MM.1S (cell line): ENCODE data around the gene GDAP2.

Experiments used
- DNase-seq: peaks from one replicate; pipeline ENCODE4 v3.0.0-alpha.2; 2015
- H2AFZ ChIP-seq: fragments of 300-600 bp; sonication (generic); 2 replicates; pipeline ENCODE4 v1.6.0; 2016; ENCODE audit warnings: antibody characterized with exemption, low read length
- H3F3A ChIP-seq: fragments of 300-600 bp; sonication (generic); 2 replicates; pipeline ENCODE4 v1.6.1; 2016; ENCODE audit warnings: mild to moderate bottlenecking, antibody characterized with exemption, low read length, moderate library complexity, mixed read lengths; ENCODE audit not compliant: insufficient read depth
- H3K27ac ChIP-seq: fragments of 300-600 bp; sonication (generic); 2 replicates; pipeline ENCODE4 v1.5.1; 2016; ENCODE audit warnings: mild to moderate bottlenecking, low read length
- H3K27me3 ChIP-seq: fragments of 300-600 bp; sonication (generic); replicated peaks from 2 replicates; pipeline ENCODE4 v1.6.0; 2016; ENCODE audit warnings: low read length; ENCODE audit not compliant: insufficient read depth
- H3K36me3 ChIP-seq: fragments of 300-600 bp; sonication (generic); replicated peaks from 2 replicates; pipeline ENCODE4 v1.6.1; 2016; ENCODE audit warnings: mild to moderate bottlenecking, low read length, mixed read lengths; ENCODE audit not compliant: insufficient read depth
- H3K4me1 ChIP-seq: fragments of 300-600 bp; sonication (generic); 2 replicates; pipeline ENCODE4 v1.6.1; 2016; ENCODE audit warnings: low read length, mixed read lengths
- H3K4me2 ChIP-seq: fragments of 300-600 bp; sonication (generic); 2 replicates; pipeline ENCODE4 v1.6.0; 2016; ENCODE audit warnings: low read depth, low read length
- H3K4me3 ChIP-seq: fragments of 300-600 bp; sonication (generic); 2 replicates; pipeline ENCODE4 v1.5.1; 2016; ENCODE audit warnings: low read length, mixed read lengths
- H3K79me2 ChIP-seq: fragments of 300-600 bp; sonication (generic); 2 replicates; pipeline ENCODE4 v1.6.1; 2016; ENCODE audit warnings: mixed run types, low read length, mixed read lengths
- H3K9ac ChIP-seq: fragments of 300-600 bp; sonication (generic); 2 replicates; pipeline ENCODE4 v1.6.1; 2016; ENCODE audit warnings: low read length, mixed read lengths
- H3K9me2 ChIP-seq: fragments of 300-600 bp; sonication (generic); replicated peaks from 2 replicates; pipeline ENCODE4 v1.6.1; 2016; ENCODE audit warnings: mild to moderate bottlenecking, low read length, mixed read lengths; ENCODE audit not compliant: insufficient read depth
- H3K9me3 ChIP-seq: fragments of 300-600 bp; sonication (generic); replicated peaks from 2 replicates; pipeline ENCODE4 v1.6.1; 2016; ENCODE audit warnings: mild to moderate bottlenecking, low read length, mixed read lengths; ENCODE audit not compliant: insufficient read depth
- H4K20me1 ChIP-seq: fragments of 300-600 bp; sonication (generic); 2 replicates; pipeline ENCODE4 v1.6.1; 2016; ENCODE audit warnings: mild to moderate bottlenecking, low read length, moderate library complexity, mixed read lengths; ENCODE audit not compliant: insufficient read depth
- CTCF ChIP-seq: fragments of 300-600 bp; sonication (generic); IDR thresholded peaks from 2 replicates; pipeline ENCODE4 v1.5.1; 2016; ENCODE audit warnings: antibody characterized with exemption, low read length, mixed read lengths
- EZH2 ChIP-seq: fragments of 300-600 bp; sonication (generic); optimal IDR thresholded peaks from 2 replicates; pipeline ENCODE3; 2017; ENCODE audit warnings: low read depth, mild to moderate bottlenecking, antibody characterized with exemption, low read length, mixed read lengths
- EZH2phosphoT487 ChIP-seq: fragments of 300-600 bp; sonication (generic); IDR thresholded peaks from 2 replicates; pipeline ENCODE4 v1.6.1; 2018; ENCODE audit warnings: antibody characterized with exemption, low read length

GDAP2 gene

DNA sequence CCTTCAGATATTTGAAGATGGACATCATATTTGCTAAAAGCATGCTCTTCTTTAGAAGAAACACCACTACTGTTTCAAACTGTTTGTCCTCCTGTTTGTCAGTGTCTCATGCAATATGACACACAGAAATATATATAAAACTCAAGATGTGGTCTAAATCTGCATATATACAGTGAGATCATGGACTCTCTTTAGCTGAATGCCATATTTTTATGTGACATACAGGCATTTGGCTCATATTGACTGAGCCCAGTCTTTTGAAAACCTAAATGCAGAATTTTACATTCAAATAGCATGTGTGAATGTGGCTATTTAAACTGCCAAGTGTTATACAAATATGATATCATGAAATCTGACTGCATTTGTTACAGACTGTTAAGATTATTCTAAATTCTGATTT, 18.4 kb downstream of the GDAP2 start:
- no peak overlapping the region for H3K27ac ChIP-seq
- no peaks in the 10 kb centered on the region; the same call in 1 of the 2 replicates for H3F3A ChIP-seq
- H3K4me2 ChIP-seq, result no peak overlapping the region
- no peak overlapping the region for H3K4me3 ChIP-seq
- no peak for DNase-seq
- H3K9ac ChIP-seq, result no peak overlapping the region
- no peak overlapping the region for H2AFZ ChIP-seq
- H3K4me1 ChIP-seq, result no peaks in the 10 kb centered on the region
- H3K79me2 ChIP-seq, result no peaks in the 10 kb centered on the region
- H3K36me3 ChIP-seq, result no peaks in the 10 kb centered on the region
- H3K27me3 ChIP-seq, result no peaks in the 10 kb centered on the region
- no peaks in the 10 kb centered on the region for H3K9me2 ChIP-seq
- H4K20me1 ChIP-seq, result no peaks in the 10 kb centered on the region
- TF ChIP-seq CTCF (no peak), EZH2 (no peak), EZH2phosphoT487 (no peak)
- no peaks in the 10 kb centered on the region for H3K9me3 ChIP-seq

GRCh38 chr1:117905019-117905418, 24.4 kb downstream of the GDAP2 start:
- no peaks in the 10 kb centered on the region for H4K20me1 ChIP-seq
- no peaks in the 10 kb centered on the region; the same call in 1 of the 2 replicates for H3K36me3 ChIP-seq
- H3F3A ChIP-seq, result no peaks in the 10 kb centered on the region
- no peaks in the 10 kb centered on the region for H3K27me3 ChIP-seq
- H3K9ac ChIP-seq, result no peak overlapping the region
- no peaks in the 10 kb centered on the region for H3K9me2 ChIP-seq
- H3K9me3 ChIP-seq, result no peaks in the 10 kb centered on the region
- no peak overlapping the region for H3K4me2 ChIP-seq
- no peak for TF ChIP-seq CTCF
- no peak for TF ChIP-seq EZH2
- no peak for TF ChIP-seq EZH2phosphoT487
- no peak overlapping the region for H2AFZ ChIP-seq
- H3K4me1 ChIP-seq, result no peaks in the 10 kb centered on the region
- H3K27ac ChIP-seq, result no peak overlapping the region
- H3K79me2 ChIP-seq, result no peaks in the 10 kb centered on the region
- no peak for DNase-seq
- H3K4me3 ChIP-seq, result no peak overlapping the region

DNA sequence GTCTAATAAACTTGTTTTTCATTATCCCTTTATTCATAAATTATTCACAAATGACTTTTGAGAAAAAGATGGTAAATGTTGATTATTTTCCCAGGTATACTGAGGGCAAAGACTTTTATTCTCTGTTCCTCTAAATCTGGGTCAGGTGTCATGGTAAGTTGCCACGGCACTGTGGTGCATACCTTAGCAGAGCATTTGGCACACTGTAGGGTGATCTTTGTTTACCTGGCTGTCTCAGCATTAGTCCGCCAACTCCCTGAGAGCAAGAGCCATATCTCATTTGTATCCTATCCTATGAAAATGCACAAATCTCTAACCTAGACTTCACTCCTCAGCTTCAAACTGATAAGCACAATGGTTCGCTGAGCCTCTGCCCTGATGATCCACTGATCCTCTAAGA, 24.9 kb downstream of the GDAP2 start:
- Histone ChIP-seq H3K27me3 (no peaks in the 10 kb centered on the region), H3K9me3 (no peaks in the 10 kb centered on the region), H3K4me2 (no peak overlapping the region), H3F3A (no peaks in the 10 kb centered on the region), H3K79me2 (no peaks in the 10 kb centered on the region), H4K20me1 (no peaks in the 10 kb centered on the region), H3K36me3 (no peaks in the 10 kb centered on the region; the same call in 1 of the 2 replicates), H3K4me3 (no peak overlapping the region), H3K27ac (no peak overlapping the region), H3K4me1 (no peaks in the 10 kb centered on the region), H2AFZ (no peak overlapping the region), H3K9ac (no peak overlapping the region), H3K9me2 (no peaks in the 10 kb centered on the region)
- TF ChIP-seq EZH2phosphoT487, result no peak
- no peak for DNase-seq

- TF ChIP-seq EZH2phosphoT487 (no peak), CTCF (no peak), EZH2 (no peak)
- Histone ChIP-seq H3K36me3 (no peaks in the 10 kb centered on the region; the same call in 1 of the 2 replicates), H4K20me1 (no peaks in the 10 kb centered on the region)
These were observed 26.5 kb downstream of the GDAP2 start for GRCh38 chr1:117902944-117903343.

More at GRCh38 chr1:117902944-117903343, 26.5 kb downstream of the GDAP2 start:
- Histone ChIP-seq H3K4me2 (no peak overlapping the region), H3F3A (no peaks in the 10 kb centered on the region), H3K4me1 (no peaks in the 10 kb centered on the region), H3K4me3 (no peak overlapping the region), H2AFZ (no peak overlapping the region), H3K27me3 (no peaks in the 10 kb centered on the region), H3K79me2 (no peaks in the 10 kb centered on the region), H3K9me3 (no peaks in the 10 kb centered on the region), H3K9ac (no peak overlapping the region), H3K9me2 (no peaks in the 10 kb centered on the region), H3K27ac (no peak overlapping the region)
- DNase-seq, result no peak
